K562 (cell line): ENCODE data around the gene ARL3. TPM values are rescaled to one million over a fixed set of nuclear protein-coding genes. Genes with fewer than 3 reads are reported as not detected.

Source experiments
- ATAC-seq: fragments of 200-7000 bp; cut with Tn5 transposase; 3 replicates; pipeline ENCODE4 v1.9.1; 2020; ENCODE audit warnings: moderate library complexity
- BruUV-seq: library from RNA; stranded (reverse); fragments of 400-500 nt; replicated peaks from 2 replicates; lab custom pipeline; 2021; lab: Mats Ljungman, UMichigan
- CTCF ChIA-PET: fragments of 300-600 bp; formaldehyde crosslinking; extraction: SDS; loops from one replicate; lab custom pipeline; 2021; ENCODE audit warnings: low intra/inter-chr PET ratio; lab: Yijun Ruan, JAX
- POLR2A ChIA-PET: fragments of 300-600, 350-650 bp; sonication (Branson Sonifier 250); formaldehyde crosslinking; extraction: SDS; loops from one replicate; lab custom pipeline; 2021; ENCODE audit warnings: antibody characterized with exemption, inconsistent platforms; lab: Yijun Ruan, JAX
- DNase-seq, 4 experiments: peaks; one replicate each; pipeline versions ENCODE4 v3.0.0 to v3.0.0-alpha.2; 2011 to 2018; ENCODE audit warnings: low spot score in 3 of 4, mixed read lengths in 3 of 4; ENCODE audit errors: extremely low read depth in 1 of 4
- FAIRE-seq: peaks from 2 replicates; lab custom pipeline; 2011; peaks lifted over from hg19 to GRCh38; lab: Jason Lieb, UNC
- H2AFZ ChIP-seq: 2 replicates; pipeline ENCODE4 v1.6.0; 2011; ENCODE audit warnings: low read depth, low read length, control low read depth, inconsistent platforms
- H3K27ac ChIP-seq: fragments of 200-600 bp; 3 replicates; pipeline ENCODE4 v1.8.0; 2011; ENCODE audit warnings: low read depth, mild to moderate bottlenecking, control low read depth, inconsistent platforms, low read length, moderate library complexity, mixed read lengths; ENCODE audit errors: extremely low read depth
- H3K27me3 ChIP-seq, 2 experiments: fragments of 300-600 bp in 1 of 2; 2 replicates in 1 of 2; 3 replicates in 1 of 2; pipeline versions ENCODE4 v1.6.0 to v1.8.0; 2011; ENCODE audit warnings: inconsistent platforms in 2 of 2, low read length in 2 of 2, mild to moderate bottlenecking in 1 of 2, mixed read lengths in 1 of 2, moderate library complexity in 1 of 2; ENCODE audit not compliant: control insufficient read depth in 2 of 2, insufficient read depth in 2 of 2
- H3K36me3 ChIP-seq: fragments of 300-600 bp; 3 replicates; pipeline ENCODE4 v1.8.0; 2011; ENCODE audit warnings: mild to moderate bottlenecking, low read length, inconsistent platforms; ENCODE audit not compliant: control insufficient read depth, insufficient read depth
- H3K4me1 ChIP-seq, 2 experiments: fragments of 200-600 bp in 1 of 2; replicated peaks in 1 of 2; 2 replicates in 1 of 2; 3 replicates in 1 of 2; pipeline versions ENCODE4 v1.5.1 to v1.8.0; 2011; ENCODE audit warnings: inconsistent platforms in 2 of 2, low read length in 2 of 2, mild to moderate bottlenecking in 1 of 2, mixed read lengths in 1 of 2, moderate library complexity in 1 of 2; ENCODE audit not compliant: control insufficient read depth in 2 of 2, insufficient read depth in 2 of 2
- H3K4me2 ChIP-seq: 2 replicates; pipeline ENCODE4 v1.6.1; 2011; ENCODE audit warnings: low read length, control low read depth, inconsistent platforms, mixed read lengths; ENCODE audit not compliant: insufficient read depth
- H3K4me3 ChIP-seq: fragments of 200-600 bp; sonication (generic), shearing (Covaris generic); 2 replicates; pipeline ENCODE4 v1.5.1; 2016; ENCODE audit warnings: control low read depth, inconsistent platforms
- H3K79me2 ChIP-seq: fragments of 200-600 bp; 3 replicates; pipeline ENCODE4 v1.8.0; 2011; ENCODE audit warnings: low read length, inconsistent platforms; ENCODE audit not compliant: control insufficient read depth, insufficient read depth
- H3K9ac ChIP-seq, 2 experiments: 2 replicates each; pipeline versions ENCODE4 v1.6.0 to v1.6.1; 2011; ENCODE audit warnings: low read depth in 2 of 2, low read length in 2 of 2, control low read depth in 1 of 2, inconsistent platforms in 1 of 2, mild to moderate bottlenecking in 1 of 2, mixed read lengths in 1 of 2; ENCODE audit not compliant: insufficient read depth in 1 of 2
- H3K9me1 ChIP-seq: one replicate; pipeline ENCODE4 v1.6.0; 2011; ENCODE audit warnings: inconsistent platforms, mild to moderate bottlenecking, low read length, moderate library complexity; ENCODE audit not compliant: control insufficient read depth, insufficient read depth
- H3K9me3 ChIP-seq: replicated peaks from 2 replicates; pipeline ENCODE4 v1.5.1; 2011; ENCODE audit warnings: low read depth, low read length, inconsistent platforms; ENCODE audit not compliant: control insufficient read depth, insufficient read depth
- H4K20me1 ChIP-seq: replicated peaks from 2 replicates; pipeline ENCODE4 v1.6.1; 2011; ENCODE audit warnings: low read length, inconsistent platforms, mixed read lengths; ENCODE audit not compliant: control insufficient read depth, insufficient read depth
- MECOM ChIP-seq: fragments of 250-450 bp; sonication (Bioruptor Pico); IDR thresholded peaks from 2 replicates; pipeline ENCODE4 v1.8.0; 2022; ENCODE audit warnings: inconsistent platforms
- NFIC ChIP-seq: fragments of 450-650 bp; IDR thresholded peaks from 2 replicates; pipeline ENCODE4 v1.6.1; 2017; ENCODE audit warnings: mild to moderate bottlenecking, inconsistent platforms
- ZNF12 ChIP-seq: sonication (generic); formaldehyde crosslinking; IDR thresholded peaks from 2 replicates; pipeline ENCODE4 v1.4.0; 2020; ENCODE audit warnings: mild to moderate bottlenecking, missing genetic modification reagents
- WGBS: fragments of 100-300 bp; shearing (Covaris generic); methylation state at CpG from one replicate; pipeline ENCODE4 v1.1.6; 2016; ENCODE audit warnings: low coverage, mixed read lengths; ENCODE audit not compliant: insufficient coverage; ENCODE audit errors: missing lambda C conversion rate; 5-methylcytosine and 5-hydroxymethylcytosine counted together
- in situ Hi-C: fragments of 300-500 bp; cut with MboI; formaldehyde crosslinking; loops from 4 replicates; pipeline ENCODE4 v1.15.0; 2018; ENCODE audit warnings: inconsistent platforms, mixed read lengths
- intact Hi-C: fragments of 100-400 bp; cut with micrococcal nuclease; formaldehyde crosslinking; loops from 2 replicates; pipeline ENCODE4 v1.14.2; 2022
- polyA plus RNA-seq, 8 experiments: library from polyadenylated mRNA; depleted of rRNA in 4 of 8; stranded (reverse) in 5 of 8; unstranded in 3 of 8; fragments of >200 nt; fragmentation: Nextera tagmentation in 2 of 8; fragmentation: Illumina TruSeq in 1 of 8; extraction: Ambion mirVana in 2 of 8; extraction: Trizol in 1 of 8; gene quantifications; 2 replicates each; pipeline versions ENCODE4 v1.2.1 to v1.2.3, GENCODE V29; 2011 to 2014; ENCODE audit warnings: inconsistent platforms in 1 of 8, missing spikeins in 1 of 8
- total RNA-seq, 7 experiments: library from RNA; depleted of rRNA in 6 of 7; stranded (reverse); fragments of >200 nt in 6 of 7; fragmentation: Illumina TruSeq in 2 of 7; extraction: Trizol in 2 of 7; gene quantifications; 2 replicates each; pipeline versions ENCODE4 v1.2.1 to v1.2.3, GENCODE V29; 2011 to 2021; ENCODE audit warnings: low replicate concordance in 1 of 7
- TF ChIP-seq, protein P1 (sequence below): fragments of 200-600 bp; sonication (generic); IDR thresholded peaks from one replicate; pipeline ENCODE4 v1.6.1; 2012; ENCODE audit warnings: mild to moderate bottlenecking, low read depth, low read length, inconsistent platforms

The ARL3 gene
- total and polyA plus RNA-seq, 9 of the 15 experiments (the other 6 are each of a cell fraction or from before 2014, with no cell fraction given) = 2.9 to 8.9 (median 4.8) TPM

DNA sequence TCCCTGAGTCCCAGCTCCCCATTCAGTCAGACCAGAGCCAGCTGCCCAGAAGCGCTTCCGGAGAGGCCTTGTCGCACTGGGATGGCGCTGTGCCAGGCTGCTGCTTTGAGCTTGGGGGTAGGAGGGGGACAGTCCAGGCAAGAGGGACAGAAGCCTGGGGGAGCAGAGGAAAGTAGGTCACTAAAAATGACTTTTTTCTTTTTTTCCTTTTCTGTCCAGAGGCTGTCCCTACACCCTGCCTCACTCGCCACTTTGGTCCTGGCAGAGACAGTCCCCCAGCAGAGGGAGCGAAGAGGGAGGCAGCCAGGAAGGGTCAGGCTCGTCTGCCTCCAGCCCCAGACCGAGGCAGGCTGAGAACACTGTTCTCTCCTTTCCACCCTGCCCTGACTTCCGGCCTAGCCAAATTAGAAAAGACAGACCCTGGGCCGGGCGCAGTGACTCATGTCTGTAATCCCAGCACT lies 85.7 kb downstream of the ARL3 start:
- TF ChIP-seq ZNF12 (CRISPR knock-in tag) (no peak), NFIC (0 out of 2 replicates have a peak, but pooled peaks have one; percentile 29), MECOM (CRISPR knock-in tag) (no peak)
- TF ChIP-seq, protein P1, sequence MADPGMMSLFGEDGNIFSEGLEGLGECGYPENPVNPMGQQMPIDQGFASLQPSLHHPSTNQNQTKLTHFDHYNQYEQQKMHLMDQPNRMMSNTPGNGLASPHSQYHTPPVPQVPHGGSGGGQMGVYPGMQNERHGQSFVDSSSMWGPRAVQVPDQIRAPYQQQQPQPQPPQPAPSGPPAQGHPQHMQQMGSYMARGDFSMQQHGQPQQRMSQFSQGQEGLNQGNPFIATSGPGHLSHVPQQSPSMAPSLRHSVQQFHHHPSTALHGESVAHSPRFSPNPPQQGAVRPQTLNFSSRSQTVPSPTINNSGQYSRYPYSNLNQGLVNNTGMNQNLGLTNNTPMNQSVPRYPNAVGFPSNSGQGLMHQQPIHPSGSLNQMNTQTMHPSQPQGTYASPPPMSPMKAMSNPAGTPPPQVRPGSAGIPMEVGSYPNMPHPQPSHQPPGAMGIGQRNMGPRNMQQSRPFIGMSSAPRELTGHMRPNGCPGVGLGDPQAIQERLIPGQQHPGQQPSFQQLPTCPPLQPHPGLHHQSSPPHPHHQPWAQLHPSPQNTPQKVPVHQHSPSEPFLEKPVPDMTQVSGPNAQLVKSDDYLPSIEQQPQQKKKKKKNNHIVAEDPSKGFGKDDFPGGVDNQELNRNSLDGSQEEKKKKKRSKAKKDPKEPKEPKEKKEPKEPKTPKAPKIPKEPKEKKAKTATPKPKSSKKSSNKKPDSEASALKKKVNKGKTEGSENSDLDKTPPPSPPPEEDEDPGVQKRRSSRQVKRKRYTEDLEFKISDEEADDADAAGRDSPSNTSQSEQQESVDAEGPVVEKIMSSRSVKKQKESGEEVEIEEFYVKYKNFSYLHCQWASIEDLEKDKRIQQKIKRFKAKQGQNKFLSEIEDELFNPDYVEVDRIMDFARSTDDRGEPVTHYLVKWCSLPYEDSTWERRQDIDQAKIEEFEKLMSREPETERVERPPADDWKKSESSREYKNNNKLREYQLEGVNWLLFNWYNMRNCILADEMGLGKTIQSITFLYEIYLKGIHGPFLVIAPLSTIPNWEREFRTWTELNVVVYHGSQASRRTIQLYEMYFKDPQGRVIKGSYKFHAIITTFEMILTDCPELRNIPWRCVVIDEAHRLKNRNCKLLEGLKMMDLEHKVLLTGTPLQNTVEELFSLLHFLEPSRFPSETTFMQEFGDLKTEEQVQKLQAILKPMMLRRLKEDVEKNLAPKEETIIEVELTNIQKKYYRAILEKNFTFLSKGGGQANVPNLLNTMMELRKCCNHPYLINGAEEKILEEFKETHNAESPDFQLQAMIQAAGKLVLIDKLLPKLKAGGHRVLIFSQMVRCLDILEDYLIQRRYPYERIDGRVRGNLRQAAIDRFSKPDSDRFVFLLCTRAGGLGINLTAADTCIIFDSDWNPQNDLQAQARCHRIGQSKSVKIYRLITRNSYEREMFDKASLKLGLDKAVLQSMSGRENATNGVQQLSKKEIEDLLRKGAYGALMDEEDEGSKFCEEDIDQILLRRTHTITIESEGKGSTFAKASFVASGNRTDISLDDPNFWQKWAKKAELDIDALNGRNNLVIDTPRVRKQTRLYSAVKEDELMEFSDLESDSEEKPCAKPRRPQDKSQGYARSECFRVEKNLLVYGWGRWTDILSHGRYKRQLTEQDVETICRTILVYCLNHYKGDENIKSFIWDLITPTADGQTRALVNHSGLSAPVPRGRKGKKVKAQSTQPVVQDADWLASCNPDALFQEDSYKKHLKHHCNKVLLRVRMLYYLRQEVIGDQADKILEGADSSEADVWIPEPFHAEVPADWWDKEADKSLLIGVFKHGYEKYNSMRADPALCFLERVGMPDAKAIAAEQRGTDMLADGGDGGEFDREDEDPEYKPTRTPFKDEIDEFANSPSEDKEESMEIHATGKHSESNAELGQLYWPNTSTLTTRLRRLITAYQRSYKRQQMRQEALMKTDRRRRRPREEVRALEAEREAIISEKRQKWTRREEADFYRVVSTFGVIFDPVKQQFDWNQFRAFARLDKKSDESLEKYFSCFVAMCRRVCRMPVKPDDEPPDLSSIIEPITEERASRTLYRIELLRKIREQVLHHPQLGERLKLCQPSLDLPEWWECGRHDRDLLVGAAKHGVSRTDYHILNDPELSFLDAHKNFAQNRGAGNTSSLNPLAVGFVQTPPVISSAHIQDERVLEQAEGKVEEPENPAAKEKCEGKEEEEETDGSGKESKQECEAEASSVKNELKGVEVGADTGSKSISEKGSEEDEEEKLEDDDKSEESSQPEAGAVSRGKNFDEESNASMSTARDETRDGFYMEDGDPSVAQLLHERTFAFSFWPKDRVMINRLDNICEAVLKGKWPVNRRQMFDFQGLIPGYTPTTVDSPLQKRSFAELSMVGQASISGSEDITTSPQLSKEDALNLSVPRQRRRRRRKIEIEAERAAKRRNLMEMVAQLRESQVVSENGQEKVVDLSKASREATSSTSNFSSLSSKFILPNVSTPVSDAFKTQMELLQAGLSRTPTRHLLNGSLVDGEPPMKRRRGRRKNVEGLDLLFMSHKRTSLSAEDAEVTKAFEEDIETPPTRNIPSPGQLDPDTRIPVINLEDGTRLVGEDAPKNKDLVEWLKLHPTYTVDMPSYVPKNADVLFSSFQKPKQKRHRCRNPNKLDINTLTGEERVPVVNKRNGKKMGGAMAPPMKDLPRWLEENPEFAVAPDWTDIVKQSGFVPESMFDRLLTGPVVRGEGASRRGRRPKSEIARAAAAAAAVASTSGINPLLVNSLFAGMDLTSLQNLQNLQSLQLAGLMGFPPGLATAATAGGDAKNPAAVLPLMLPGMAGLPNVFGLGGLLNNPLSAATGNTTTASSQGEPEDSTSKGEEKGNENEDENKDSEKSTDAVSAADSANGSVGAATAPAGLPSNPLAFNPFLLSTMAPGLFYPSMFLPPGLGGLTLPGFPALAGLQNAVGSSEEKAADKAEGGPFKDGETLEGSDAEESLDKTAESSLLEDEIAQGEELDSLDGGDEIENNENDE = no peak
- TF ChIP-seq, all 486 proteins: peak for 1
- H3K27me3 ChIP-seq = no peaks in the 10 kb centered on the region
- CTCF ChIA-PET = no interaction called here
- H3K9ac ChIP-seq = peak overlapping the region in 1 of 2 experiments; percentile 68; a peak in 2 of 4 replicates
- WGBS = 76% methylated on average over 7 of the region's 11 CpGs
- H3K36me3 ChIP-seq = 0 out of 3 replicates have a peak, but pooled peaks cover 3% of the 10 kb centered on the region
- no peaks in the 10 kb centered on the region for H3K79me2 ChIP-seq
- H3K9me3 ChIP-seq = no peaks in the 10 kb centered on the region
- ATAC-seq (no peak), DNase-seq (no peak), FAIRE-seq (no peak)
- H3K9me1 ChIP-seq = no peaks in the 10 kb centered on the region
- intact Hi-C loops (no loop called here), in situ Hi-C loops (no loop called here)
- POLR2A ChIA-PET = interaction anchor here (0.8 to 2.0 kb wide), 2 partner anchors 11 to 16 kb away, joined by 3 to 7 read pairs; partner anchors contain the start of gene TRIM8
- no peak overlapping the region for H3K27ac ChIP-seq
- no TSS peak for BruUV-seq
- peaks cover 2 to 12% of the 10 kb centered on the region in 2 experiments; a peak in 3 of 5 replicates for H3K4me1 ChIP-seq
- no peak overlapping the region for H3K4me2 ChIP-seq
- H4K20me1 ChIP-seq = no peaks in the 10 kb centered on the region
- no peak overlapping the region for H2AFZ ChIP-seq
- H3K4me3 ChIP-seq = no peak overlapping the region
